ENCODE results near the gene ATF6B.

GRCh38 chr6:32149092-32149755 is 21.2 kb upstream of the ATF6B start:
- no peak for TF ChIP-seq CTCF (IDR thresholded peaks at IDR 0.05)
- no peak for TF ChIP-seq POLR2AphosphoS5 (IDR thresholded peaks at IDR 0.05)

Measured in gastroesophageal sphincter (tissue), 3 donors.